WI38 (cell line): ENCODE results near the gene ETV5.

Experiments used
- H3K4me3 ChIP-seq: 2 replicates; pipeline ENCODE4 v1.5.1; 2011; ENCODE audit warnings: low read depth, mild to moderate bottlenecking, control low read depth, low read length
- TF ChIP-seq, protein P1 (sequence below): IDR thresholded peaks from 2 replicates; pipeline ENCODE4 v1.5.1; 2012; ENCODE audit warnings: low read depth, mild to moderate bottlenecking, control low read depth, low read length

Gene ETV5

DNA sequence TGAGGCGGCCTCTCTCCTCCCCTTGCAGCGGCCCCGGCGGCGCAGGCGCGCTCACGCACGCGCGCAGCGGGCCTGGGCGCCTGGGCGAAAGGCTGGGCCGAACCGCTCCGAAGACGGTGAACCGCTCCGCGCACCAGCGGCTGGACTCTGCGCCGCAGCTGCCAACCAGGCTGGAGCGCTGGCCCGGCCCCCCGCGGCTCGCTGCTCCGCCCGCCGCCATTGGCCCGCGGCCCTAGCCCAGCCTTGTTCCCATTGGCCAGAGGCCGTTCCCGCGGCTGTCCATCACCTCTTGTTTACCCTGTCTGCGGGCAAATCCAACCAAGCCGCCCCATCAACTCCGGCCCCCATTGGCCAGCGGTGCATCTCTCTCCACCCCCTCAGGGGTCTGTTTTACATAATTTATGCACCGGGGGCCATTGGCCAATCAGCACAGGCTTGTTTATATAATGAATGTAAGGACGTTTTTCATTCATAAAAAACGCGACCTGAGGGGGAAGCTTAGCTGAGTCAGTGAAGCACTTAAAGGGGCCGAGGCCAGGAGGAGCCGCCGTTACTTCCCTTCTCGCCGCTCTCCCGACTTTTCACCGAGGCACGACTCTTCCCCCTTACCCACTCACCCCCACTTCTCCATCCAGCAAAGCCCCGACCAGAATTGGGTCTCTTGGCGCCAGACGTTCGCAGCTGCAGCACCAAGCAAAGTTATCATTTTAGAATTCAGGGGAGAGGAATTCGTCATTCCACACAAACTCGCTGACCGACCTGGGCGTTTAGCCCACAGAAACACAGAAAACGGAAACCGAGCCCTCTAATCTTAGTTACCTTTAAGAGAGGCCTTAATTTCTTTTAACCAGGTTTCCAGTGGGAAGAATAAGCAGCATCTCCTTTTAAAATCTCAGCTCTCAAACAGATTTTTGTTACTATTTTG, at the start of gene ETV5:
TSS of gene ETV5 (minus strand) at position 149 of the 925 bp plus-strand sequence. CDS start 3,221 bp downstream, outside the sequence.
- TF ChIP-seq, protein P1, sequence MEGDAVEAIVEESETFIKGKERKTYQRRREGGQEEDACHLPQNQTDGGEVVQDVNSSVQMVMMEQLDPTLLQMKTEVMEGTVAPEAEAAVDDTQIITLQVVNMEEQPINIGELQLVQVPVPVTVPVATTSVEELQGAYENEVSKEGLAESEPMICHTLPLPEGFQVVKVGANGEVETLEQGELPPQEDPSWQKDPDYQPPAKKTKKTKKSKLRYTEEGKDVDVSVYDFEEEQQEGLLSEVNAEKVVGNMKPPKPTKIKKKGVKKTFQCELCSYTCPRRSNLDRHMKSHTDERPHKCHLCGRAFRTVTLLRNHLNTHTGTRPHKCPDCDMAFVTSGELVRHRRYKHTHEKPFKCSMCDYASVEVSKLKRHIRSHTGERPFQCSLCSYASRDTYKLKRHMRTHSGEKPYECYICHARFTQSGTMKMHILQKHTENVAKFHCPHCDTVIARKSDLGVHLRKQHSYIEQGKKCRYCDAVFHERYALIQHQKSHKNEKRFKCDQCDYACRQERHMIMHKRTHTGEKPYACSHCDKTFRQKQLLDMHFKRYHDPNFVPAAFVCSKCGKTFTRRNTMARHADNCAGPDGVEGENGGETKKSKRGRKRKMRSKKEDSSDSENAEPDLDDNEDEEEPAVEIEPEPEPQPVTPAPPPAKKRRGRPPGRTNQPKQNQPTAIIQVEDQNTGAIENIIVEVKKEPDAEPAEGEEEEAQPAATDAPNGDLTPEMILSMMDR = no peak
- H3K4me3 ChIP-seq = peak within 1 kb of the TSS; percentile 84

DNA sequence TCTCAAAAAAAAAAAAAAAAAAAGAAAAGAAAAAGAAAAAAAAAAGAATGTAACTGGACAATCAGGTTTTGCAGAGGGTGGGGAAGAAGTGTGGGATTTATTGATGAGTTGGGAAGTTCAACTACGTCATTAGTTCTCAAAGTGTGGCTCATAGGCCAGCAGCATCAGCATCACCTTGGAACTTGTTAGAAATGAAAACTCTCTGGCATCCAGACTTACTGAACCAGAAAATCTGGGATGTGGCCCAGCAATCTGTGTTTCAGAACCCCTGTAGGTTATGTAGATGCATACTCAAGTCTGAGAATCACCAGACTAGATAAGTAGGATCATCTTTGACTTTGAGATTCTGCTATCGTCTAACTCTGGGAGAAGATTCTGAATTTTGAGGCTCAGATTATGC, 45.8 kb upstream of the ETV5 start:
- TF ChIP-seq, protein P1 = no peak
- no peak overlapping the region for H3K4me3 ChIP-seq

DNA sequence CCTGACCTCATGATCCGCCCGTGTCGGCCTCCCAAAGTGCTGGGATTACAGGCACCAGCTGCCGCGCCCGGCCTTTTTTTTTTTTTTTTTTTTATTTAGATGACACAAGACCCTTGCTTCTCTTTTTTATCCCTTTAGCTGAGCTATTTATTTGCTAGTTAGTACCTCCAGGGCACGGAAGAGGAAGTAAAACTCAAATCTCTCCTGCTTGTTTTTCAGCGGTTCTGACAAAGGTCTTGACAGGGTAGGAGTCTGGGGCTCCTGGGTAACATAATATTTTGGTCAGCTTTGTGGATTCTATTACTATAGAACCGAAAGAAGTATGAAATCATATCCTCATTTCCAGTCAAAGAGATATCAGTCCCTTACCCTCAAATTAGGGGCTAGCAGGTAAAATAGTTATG, 44.0 kb upstream of the ETV5 start:
- TF ChIP-seq, protein P1 = no peak
- H3K4me3 ChIP-seq = no peak overlapping the region

GRCh38 chr3:186152361-186152798, 43.5 kb upstream of the ETV5 start:
- TF ChIP-seq, protein P1 = no peak
- no peak overlapping the region for H3K4me3 ChIP-seq

DNA sequence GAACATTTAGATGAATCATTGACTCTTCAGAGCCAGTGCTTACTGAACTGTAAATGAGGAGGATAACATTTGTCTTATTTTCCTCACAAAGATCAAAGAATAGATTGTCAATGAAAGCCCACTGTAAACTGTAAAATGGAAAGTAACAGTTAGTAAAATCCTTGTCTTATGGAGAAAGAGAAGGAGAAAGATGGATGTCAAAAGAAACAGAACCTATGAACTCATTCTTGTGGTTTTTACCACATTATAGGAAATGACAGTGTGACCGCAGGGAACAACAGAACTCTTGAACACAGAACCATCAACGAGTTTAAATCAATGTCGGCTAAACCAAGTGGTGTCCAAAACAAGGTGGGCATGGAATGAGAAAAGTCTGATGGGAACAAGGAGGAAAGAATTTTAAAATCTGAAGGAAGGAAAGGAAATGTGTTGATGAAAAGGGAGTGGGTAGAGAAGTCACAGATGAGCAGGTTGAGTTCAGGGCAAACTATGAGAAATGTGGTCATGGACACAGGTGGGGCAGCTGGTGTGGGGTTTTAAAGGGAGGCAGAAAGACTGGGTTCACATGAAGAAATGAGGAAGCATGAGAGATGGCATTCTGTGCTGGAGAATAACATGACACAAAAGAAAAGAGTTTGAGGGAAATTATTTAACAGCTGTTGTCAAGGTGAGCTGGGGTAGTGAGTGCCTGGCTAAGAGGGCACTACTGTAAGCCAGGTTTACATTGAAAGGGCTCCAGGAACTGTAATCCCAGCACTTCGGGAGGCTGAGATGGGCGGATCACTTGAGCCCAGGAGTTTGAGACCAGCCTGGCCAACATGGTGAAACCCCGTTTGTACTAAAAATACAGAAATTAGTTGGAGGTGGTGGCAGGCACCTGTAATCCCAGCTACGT, 42.4 kb upstream of the ETV5 start:
- H3K4me3 ChIP-seq = no peak overlapping the region
- TF ChIP-seq, protein P1 = no peak

GRCh38 chr3:186150041-186150830, 41.3 kb upstream of the ETV5 start:
- TF ChIP-seq, protein P1 = no peak

More at GRCh38 chr3:186150041-186150830, 41.3 kb upstream of the ETV5 start:
- H3K4me3 ChIP-seq = no peak overlapping the region
